NB4 (cell line): Measurements from ENCODE around the gene RAD51B.

Source experiments
- DNase-seq: peaks from one replicate; pipeline ENCODE4 v3.0.0; 2010; ENCODE audit warnings: low read depth
- H3K4me3 ChIP-seq: one replicate; pipeline ENCODE4 v1.5.1; 2011; ENCODE audit warnings: mild to moderate bottlenecking, low read depth, low read length, moderate library complexity
- CTCF ChIP-seq: IDR thresholded peaks from one replicate; pipeline ENCODE4 v1.5.1; 2012; ENCODE audit warnings: low read depth, low read length
- MAX ChIP-seq: IDR thresholded peaks from 2 replicates; pipeline ENCODE4 v1.6.1; 2011; ENCODE audit warnings: low read depth, low read length
- MYC ChIP-seq: IDR thresholded peaks from 2 replicates; pipeline ENCODE4 v1.6.1; 2011; ENCODE audit warnings: low read depth, low read length
- POLR2A ChIP-seq: IDR thresholded peaks from 2 replicates; pipeline ENCODE4 v1.6.1; 2011; ENCODE audit warnings: mild to moderate bottlenecking; ENCODE audit not compliant: insufficient read length; ENCODE audit errors: extremely low read depth

RAD51B gene

GRCh38 chr14:68314642-68315041 is 495.1 kb downstream of the RAD51B start:
- no peak overlapping the region for H3K4me3 ChIP-seq
- DNase-seq, result no peak
- no peak for TF ChIP-seq MYC
- TF ChIP-seq MAX, result no peak
- no peak for TF ChIP-seq POLR2A
- no peak for TF ChIP-seq CTCF

- no peak for DNase-seq
- H3K4me3 ChIP-seq, result no peak overlapping the region
- no peak for TF ChIP-seq CTCF
- no peak for TF ChIP-seq MAX
- TF ChIP-seq MYC, result no peak
- no peak for TF ChIP-seq POLR2A
Measured at GRCh38 chr14:68315081-68315480, 495.5 kb downstream of the RAD51B start.

GRCh38 chr14:68316078-68316868 is 496.7 kb downstream of the RAD51B start:
- H3K4me3 ChIP-seq, result no peak overlapping the region
- no peak for DNase-seq
- TF ChIP-seq CTCF (no peak), MYC (no peak), MAX (no peak), POLR2A (no peak)

GRCh38 chr14:68317239-68317638 is 497.7 kb downstream of the RAD51B start:
- DNase-seq, result no peak
- no peak for TF ChIP-seq POLR2A
- TF ChIP-seq CTCF, result no peak
- TF ChIP-seq MYC, result no peak
- no peak for TF ChIP-seq MAX
- no peak overlapping the region for H3K4me3 ChIP-seq

GRCh38 chr14:68318828-68319227 is 499.2 kb downstream of the RAD51B start:
- no peak for TF ChIP-seq MAX
- TF ChIP-seq POLR2A, result no peak
- TF ChIP-seq MYC, result no peak
- TF ChIP-seq CTCF, result no peak
- DNase-seq, result no peak
- no peak overlapping the region for H3K4me3 ChIP-seq
